Adrenal gland (tissue), 12 donors: Measurements from ENCODE around the gene SLC25A24. TPM values are rescaled to one million over a fixed set of nuclear protein-coding genes. Genes with fewer than 3 reads are reported as not detected.

ENCODE experiments used
- DNase-seq, 7 donors: peaks; one replicate each; pipeline ENCODE4 v3.0.0-alpha.2; 2019 to 2020
- H3K27ac ChIP-seq, 5 donors: fragments of 200-600 bp; sonication (generic) in 4 of 5; 1 replicate in 3 of 5; 2 replicates in 2 of 5; pipeline versions ENCODE4 v1.5.1 to v1.8.0; 2016 to 2020; ENCODE audit warnings: mild to moderate bottlenecking in 1 of 5
- H3K27me3 ChIP-seq: fragments of 200-600 bp; 2 replicates; pipeline ENCODE4 v1.8.0; 2021
- H3K36me3 ChIP-seq, 2 donors: fragments of 200-600 bp; replicated peaks in 1 of 2; 1 replicate in 1 of 2; 2 replicates in 1 of 2; pipeline versions ENCODE4 v1.5.1 to v1.8.0; 2018 to 2022
- H3K4me1 ChIP-seq, 2 donors: fragments of 200-600 bp; replicated peaks in 1 of 2; 1 replicate in 1 of 2; 2 replicates in 1 of 2; pipeline versions ENCODE4 v1.5.1 to v1.8.0; 2018 to 2021
- H3K4me3 ChIP-seq, 4 donors: fragments of 200-600 bp; sonication (generic) in 3 of 4; one replicate each; pipeline ENCODE4 v1.5.1; 2016 to 2018
- H3K9me3 ChIP-seq, 3 donors: fragments of 200-600 bp; sonication (generic) in 1 of 3; replicated peaks in 1 of 3; 1 replicate in 2 of 3; 2 replicates in 1 of 3; pipeline versions ENCODE4 v1.5.1 to v1.8.0; 2016 to 2021
- POLR2A ChIP-seq, 2 donors: fragments of 450-650 bp; IDR thresholded peaks; one replicate each; pipeline ENCODE4 v1.6.1; 2017; ENCODE audit warnings: antibody characterized with exemption in 2 of 2, mild to moderate bottlenecking in 2 of 2, moderate library complexity in 1 of 2
- WGBS, 4 donors: extraction: QIAGEN DNeasy Blood & Tissue Kit in 2 of 4; methylation state at CpG; one replicate each; pipeline versions ENCODE4 v1.1.5 to v1.1.7; 2013 to 2017; 5-methylcytosine and 5-hydroxymethylcytosine counted together
- intact Hi-C, 2 donors: fragments of 100-400 bp; cut with DNase I; formaldehyde crosslinking; loops; one replicate each; pipeline versions ENCODE4 v1.14.1 to v1.15.0; 2022 to 2023
- polyA plus RNA-seq, 3 donors: library from polyadenylated mRNA; stranded (reverse); fragments of 200-250 nt in 2 of 3; fragments of 350-450 nt in 1 of 3; fragmentation: Illumina TruSeq in 1 of 3; extraction: RNeasy Lipid Tissue Mini Kit (QIAGEN cat#74804) in 1 of 3; gene quantifications; one replicate each; pipeline ENCODE4 v1.2.3, GENCODE V29; 2013 to 2014
- total RNA-seq, 9 donors: library from RNA; depleted of rRNA in 4 of 9; stranded (reverse); fragments of >200 nt in 4 of 9; fragments of 120-200 nt in 1 of 9; fragmentation: NEBNext Ultra II Directional in 1 of 9; extraction: Animal tissue kit (Norgen Biotek cat#: 25700) in 1 of 9; gene quantifications; one replicate each; pipeline versions ENCODE4 v1.1.0 to v1.2.4, GENCODE V29; 2013 to 2023
- TF ChIP-seq, protein P1 (sequence below), 6 experiments: fragments of 450-650 bp in 4 of 6; fragments of 200-600 bp in 2 of 6; sonication (generic) in 1 of 6; IDR thresholded peaks; 1 replicate in 5 of 6; 2 replicates in 1 of 6; pipeline versions ENCODE4 v1.5.1 to v1.8.0; 2016 to 2021; ENCODE audit warnings: antibody characterized with exemption in 6 of 6, mild to moderate bottlenecking in 2 of 6, moderate library complexity in 1 of 6
- donor health status: healthy with polysubstance abuse.
- donor health status: Bipolar disorder and iron deficiency.
- donor health status: DM: yes; HTN: yes; CAD: no.
- donor health status: DM: no; HTN: no; CAD: no.
- donor health status: DM: no; HTN: no; CAD: no.
- donor health status: DM: yes; HTN: yes; CAD: no.

Gene SLC25A24
- total and polyA plus RNA-seq, 12 donors, result 3.9 to 38.5 (median 27.2) TPM

DNA sequence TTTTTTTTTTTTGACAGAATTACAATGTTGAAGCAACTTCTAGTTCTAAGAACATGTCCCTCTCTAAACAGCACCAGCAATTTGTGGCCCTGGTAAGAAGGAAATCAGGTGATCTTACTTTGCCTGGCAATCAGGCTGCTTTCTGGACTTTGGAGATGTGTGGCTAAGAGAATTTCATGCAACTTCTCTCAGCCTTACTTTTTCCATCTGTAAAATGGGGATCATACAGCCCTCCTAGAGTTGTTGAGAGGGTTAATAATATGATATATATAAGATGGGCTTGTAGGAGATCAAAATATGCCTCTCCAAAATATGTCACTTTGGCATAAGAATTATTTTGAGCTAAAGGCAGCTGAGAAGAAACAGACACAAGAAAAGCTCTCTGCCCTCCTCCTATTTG, 92.0 kb downstream of the SLC25A24 start:
- H3K27me3 ChIP-seq, result no peaks in the 10 kb centered on the region
- H3K4me1 ChIP-seq, result no peaks in the 10 kb centered on the region
- intact Hi-C loops, result no loop called here
- TF ChIP-seq, protein P1, sequence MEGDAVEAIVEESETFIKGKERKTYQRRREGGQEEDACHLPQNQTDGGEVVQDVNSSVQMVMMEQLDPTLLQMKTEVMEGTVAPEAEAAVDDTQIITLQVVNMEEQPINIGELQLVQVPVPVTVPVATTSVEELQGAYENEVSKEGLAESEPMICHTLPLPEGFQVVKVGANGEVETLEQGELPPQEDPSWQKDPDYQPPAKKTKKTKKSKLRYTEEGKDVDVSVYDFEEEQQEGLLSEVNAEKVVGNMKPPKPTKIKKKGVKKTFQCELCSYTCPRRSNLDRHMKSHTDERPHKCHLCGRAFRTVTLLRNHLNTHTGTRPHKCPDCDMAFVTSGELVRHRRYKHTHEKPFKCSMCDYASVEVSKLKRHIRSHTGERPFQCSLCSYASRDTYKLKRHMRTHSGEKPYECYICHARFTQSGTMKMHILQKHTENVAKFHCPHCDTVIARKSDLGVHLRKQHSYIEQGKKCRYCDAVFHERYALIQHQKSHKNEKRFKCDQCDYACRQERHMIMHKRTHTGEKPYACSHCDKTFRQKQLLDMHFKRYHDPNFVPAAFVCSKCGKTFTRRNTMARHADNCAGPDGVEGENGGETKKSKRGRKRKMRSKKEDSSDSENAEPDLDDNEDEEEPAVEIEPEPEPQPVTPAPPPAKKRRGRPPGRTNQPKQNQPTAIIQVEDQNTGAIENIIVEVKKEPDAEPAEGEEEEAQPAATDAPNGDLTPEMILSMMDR (IDR thresholded peaks at IDR 0.05), result no peak
- TF ChIP-seq POLR2A (IDR thresholded peaks at IDR 0.05), result no peak
- H3K36me3 ChIP-seq, result no peaks in the 10 kb centered on the region
- H3K9me3 ChIP-seq, result peaks cover 0 to 5% (median 0%) of the 10 kb centered on the region in 3 donors
- no peak overlapping the region for H3K4me3 ChIP-seq
- no peak overlapping the region for H3K27ac ChIP-seq
- DNase-seq, result no peak

DNA sequence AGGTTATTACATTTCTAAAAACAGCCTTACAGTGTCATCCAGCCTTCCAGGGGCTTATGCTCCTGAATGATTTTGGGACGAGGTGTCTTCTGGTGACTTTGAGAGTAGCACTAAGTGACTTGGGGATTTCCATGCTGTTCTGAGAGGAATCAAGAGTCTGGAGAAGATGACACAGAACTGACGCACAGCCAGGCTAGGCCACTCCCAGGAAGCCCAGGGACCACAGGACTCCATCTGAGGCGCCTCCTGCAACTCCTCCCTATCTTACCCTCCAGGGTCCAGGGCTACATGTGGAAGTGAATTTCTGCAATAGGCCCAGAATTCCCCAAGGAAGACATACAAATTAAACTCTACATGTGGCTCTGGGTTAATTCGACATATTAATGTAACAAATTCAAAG, 92.5 kb downstream of the SLC25A24 start:
- WGBS, 4 donors, result 46 to 60% (median 54%) methylated on average over 4 of the region's 4 CpGs
- no peak for DNase-seq
- no peaks in the 10 kb centered on the region for H3K36me3 ChIP-seq
- no peaks in the 10 kb centered on the region for H3K4me1 ChIP-seq
- TF ChIP-seq, protein P1 (IDR thresholded peaks at IDR 0.05), result no peak
- TF ChIP-seq POLR2A (IDR thresholded peaks at IDR 0.05), result no peak
- intact Hi-C loops, result no loop called here
- no peak overlapping the region for H3K27ac ChIP-seq
- peaks cover 0 to 5% (median 0%) of the 10 kb centered on the region in 3 donors for H3K9me3 ChIP-seq
- no peaks in the 10 kb centered on the region for H3K27me3 ChIP-seq
- no peak overlapping the region for H3K4me3 ChIP-seq

DNA sequence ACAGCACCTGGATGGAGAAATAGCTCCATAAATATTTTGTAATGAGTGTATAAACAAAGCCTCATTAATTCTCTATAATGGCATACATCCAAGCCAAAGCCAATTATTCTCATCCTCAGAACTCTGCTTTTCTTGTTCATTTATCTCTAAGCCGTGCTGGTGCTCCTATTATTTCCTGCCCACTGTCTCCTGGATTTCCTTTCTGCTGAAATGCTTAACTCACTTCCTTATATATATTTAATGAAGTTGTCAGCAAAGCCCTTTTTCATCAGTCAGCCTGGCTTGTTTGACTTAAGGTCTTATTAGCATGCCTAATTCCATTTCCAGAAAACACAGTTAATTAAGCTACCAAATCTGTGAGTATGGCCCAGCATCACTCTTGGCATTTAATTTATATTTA, 93.4 kb downstream of the SLC25A24 start:
- 35 to 63% (median 49%) methylated on average over 1 of the region's 1 CpG for WGBS, 4 donors
- peaks cover 0 to 5% (median 0%) of the 10 kb centered on the region in 3 donors for H3K9me3 ChIP-seq
- no peak for DNase-seq
- TF ChIP-seq, protein P1 (IDR thresholded peaks at IDR 0.05), result no peak
- TF ChIP-seq POLR2A (IDR thresholded peaks at IDR 0.05), result no peak
- H3K4me3 ChIP-seq, result no peak overlapping the region
- H3K36me3 ChIP-seq, result no peaks in the 10 kb centered on the region
- no peak overlapping the region for H3K27ac ChIP-seq
- intact Hi-C loops, result no loop called here
- no peaks in the 10 kb centered on the region for H3K27me3 ChIP-seq
- H3K4me1 ChIP-seq, result no peaks in the 10 kb centered on the region

DNA sequence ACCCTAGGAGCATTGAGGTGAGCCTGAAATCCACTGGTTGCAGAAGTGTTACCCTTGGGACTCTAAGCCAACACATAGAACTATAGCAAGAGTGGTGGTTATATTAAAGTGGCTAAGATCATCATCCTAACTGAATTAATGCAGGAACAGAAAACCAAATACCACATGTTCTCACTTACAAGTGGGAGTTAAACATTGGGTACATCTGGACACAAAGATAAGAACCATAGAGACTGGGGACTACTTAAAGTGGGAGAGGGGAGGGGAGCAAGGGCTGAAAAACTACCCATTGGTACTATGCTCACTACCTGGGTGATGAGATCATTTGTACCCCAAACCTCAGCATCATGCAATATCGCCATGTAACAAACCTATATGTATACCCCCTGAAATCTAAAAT, 100.0 kb downstream of the SLC25A24 start:
- Histone ChIP-seq H3K36me3 (no peaks in the 10 kb centered on the region), H3K9me3 (no peaks in the 10 kb centered on the region), H3K27me3 (no peaks in the 10 kb centered on the region), H3K4me1 (no peaks in the 10 kb centered on the region), H3K4me3 (no peak overlapping the region), H3K27ac (no peak overlapping the region)
- DNase-seq, result no peak
- intact Hi-C loops, result no loop called here
- WGBS, 4 donors, result 90 to 96% (median 95%) methylated on average over 1 of the region's 1 CpG
- TF ChIP-seq POLR2A (IDR thresholded peaks at IDR 0.05), result no peak
- TF ChIP-seq, protein P1 (IDR thresholded peaks at IDR 0.05), result no peak
